AG04449 (cell line): Measurements from ENCODE around the gene LHFPL3.

Experiments
- CTCF ChIA-PET: fragments of 350-600 bp; formaldehyde crosslinking; extraction: SDS; loops from one replicate; lab custom pipeline; 2021; ENCODE audit warnings: antibody characterized with exemption; lab: Yijun Ruan, JAX
- POLR2A ChIA-PET: fragments of 400-600, 350-600 bp; formaldehyde crosslinking; extraction: SDS; loops from one replicate; lab custom pipeline; 2020; ENCODE audit warnings: antibody characterized with exemption, inconsistent platforms; lab: Yijun Ruan, JAX
- DNase-seq: peaks from one replicate; pipeline ENCODE4 v3.0.0-alpha.2; 2010; ENCODE audit warnings: low read depth, low spot score
- H3K4me3 ChIP-seq: 2 replicates; pipeline ENCODE4 v1.5.1; 2011; ENCODE audit warnings: low read depth, mild to moderate bottlenecking, control low read depth, low read length
- TF ChIP-seq, protein P1 (sequence below): IDR thresholded peaks from one replicate; pipeline ENCODE4 v1.5.1; 2011; ENCODE audit warnings: mild to moderate bottlenecking, moderate library complexity, low read length, control low read depth, inconsistent platforms; ENCODE audit not compliant: insufficient read depth; ENCODE audit errors: missing control alignments

Gene LHFPL3

DNA sequence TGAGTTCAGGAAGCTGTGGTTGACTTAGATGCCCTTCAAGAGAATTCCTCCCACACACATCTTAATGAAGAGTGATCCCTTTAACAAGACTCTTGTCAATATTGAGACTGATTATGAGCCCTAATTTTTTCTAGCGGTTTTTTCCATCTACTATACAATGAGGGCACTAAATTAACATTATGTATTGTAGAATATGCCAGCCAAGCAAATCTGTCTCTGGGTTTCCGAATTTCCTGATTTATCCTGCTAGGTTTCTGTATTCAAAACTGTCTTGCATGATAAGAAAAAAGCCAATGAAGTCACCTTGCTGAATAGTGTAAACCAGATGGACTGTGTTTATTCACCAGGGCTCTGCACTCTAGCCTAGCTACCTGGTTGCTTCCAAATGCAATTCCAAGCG, 461.4 kb downstream of the LHFPL3 start:
- CTCF ChIA-PET, result no interaction called here
- POLR2A ChIA-PET, result no interaction called here

GRCh38 chr7:104790440-104790839, 462.0 kb downstream of the LHFPL3 start:
- TF ChIP-seq, protein P1, sequence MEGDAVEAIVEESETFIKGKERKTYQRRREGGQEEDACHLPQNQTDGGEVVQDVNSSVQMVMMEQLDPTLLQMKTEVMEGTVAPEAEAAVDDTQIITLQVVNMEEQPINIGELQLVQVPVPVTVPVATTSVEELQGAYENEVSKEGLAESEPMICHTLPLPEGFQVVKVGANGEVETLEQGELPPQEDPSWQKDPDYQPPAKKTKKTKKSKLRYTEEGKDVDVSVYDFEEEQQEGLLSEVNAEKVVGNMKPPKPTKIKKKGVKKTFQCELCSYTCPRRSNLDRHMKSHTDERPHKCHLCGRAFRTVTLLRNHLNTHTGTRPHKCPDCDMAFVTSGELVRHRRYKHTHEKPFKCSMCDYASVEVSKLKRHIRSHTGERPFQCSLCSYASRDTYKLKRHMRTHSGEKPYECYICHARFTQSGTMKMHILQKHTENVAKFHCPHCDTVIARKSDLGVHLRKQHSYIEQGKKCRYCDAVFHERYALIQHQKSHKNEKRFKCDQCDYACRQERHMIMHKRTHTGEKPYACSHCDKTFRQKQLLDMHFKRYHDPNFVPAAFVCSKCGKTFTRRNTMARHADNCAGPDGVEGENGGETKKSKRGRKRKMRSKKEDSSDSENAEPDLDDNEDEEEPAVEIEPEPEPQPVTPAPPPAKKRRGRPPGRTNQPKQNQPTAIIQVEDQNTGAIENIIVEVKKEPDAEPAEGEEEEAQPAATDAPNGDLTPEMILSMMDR, result no peak
- H3K4me3 ChIP-seq, result no peak overlapping the region
- DNase-seq, result no peak
- ChIA-PET CTCF (no interaction called here), POLR2A (no interaction called here)

More for the DNA sequence above, 461.4 kb downstream of the LHFPL3 start:
- no peak for DNase-seq
- TF ChIP-seq, protein P1, result no peak
- no peak overlapping the region for H3K4me3 ChIP-seq

GRCh38 chr7:104791080-104791479, 462.7 kb downstream of the LHFPL3 start:
- ChIA-PET POLR2A (no interaction called here), CTCF (no interaction called here)
- H3K4me3 ChIP-seq, result no peak overlapping the region
- TF ChIP-seq, protein P1, result no peak
- DNase-seq, result no peak

GRCh38 chr7:104793066-104793465, 464.7 kb downstream of the LHFPL3 start:
- CTCF ChIA-PET, result interaction anchor here (1.0 kb wide), 1 partner anchor 55 kb away, joined by 4 read pairs; no protein-coding TSS in a partner anchor
- TF ChIP-seq, protein P1, result no peak
- POLR2A ChIA-PET, result no interaction called here
- no peak overlapping the region for H3K4me3 ChIP-seq
- no peak for DNase-seq

DNA sequence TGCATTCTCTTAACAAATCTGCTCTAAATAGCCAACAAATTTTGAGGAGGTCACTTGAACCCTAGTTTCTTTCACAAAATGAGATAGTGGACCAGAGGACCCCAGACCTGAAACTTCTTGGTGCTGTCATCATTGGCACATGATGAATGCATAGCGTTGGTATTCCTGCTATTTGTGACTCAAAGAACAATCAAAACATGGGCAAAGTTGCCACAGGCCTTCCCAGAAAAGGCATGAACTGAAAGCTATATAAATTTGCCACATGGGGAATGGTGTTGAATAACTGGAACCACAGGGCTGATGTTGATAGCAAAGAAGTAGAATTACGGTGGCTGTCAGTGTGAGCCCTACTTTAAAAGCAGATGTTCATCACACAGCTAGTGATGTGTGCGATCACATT, 465.8 kb downstream of the LHFPL3 start:
- ChIA-PET CTCF (no interaction called here), POLR2A (no interaction called here)
- no peak overlapping the region for H3K4me3 ChIP-seq
- no peak for DNase-seq
- TF ChIP-seq, protein P1, result no peak

GRCh38 chr7:104794589-104794988, 466.2 kb downstream of the LHFPL3 start:
- TF ChIP-seq, protein P1, result no peak
- DNase-seq, result no peak
- H3K4me3 ChIP-seq, result no peak overlapping the region
- POLR2A ChIA-PET, result no interaction called here
- CTCF ChIA-PET, result no interaction called here
